ENCODE results near the gene PTPRD.

The PTPRD gene

GRCh38 chr9:9855177-9856078 lies 757.4 kb downstream of the PTPRD start:
- DNase-seq = no peak

- DNase-seq = no peak
Measured at GRCh38 chr9:9847750-9848149, 765.1 kb downstream of the PTPRD start.

- DNase-seq = no peak
Measured at GRCh38 chr9:9846557-9846956, 766.2 kb downstream of the PTPRD start.

- DNase-seq = no peak
Measured at GRCh38 chr9:9820436-9820835, 792.4 kb downstream of the PTPRD start.

GRCh38 chr9:9819886-9820285 lies 792.9 kb downstream of the PTPRD start:
- DNase-seq = no peak

GRCh38 chr9:9817176-9817575 lies 795.6 kb downstream of the PTPRD start:
- no peak for DNase-seq

- no peak for DNase-seq
Measured at GRCh38 chr9:9804109-9804508, 808.7 kb downstream of the PTPRD start.

GRCh38 chr9:9799287-9799686 lies 813.5 kb downstream of the PTPRD start:
- no peak for DNase-seq

- DNase-seq = no peak
Measured at GRCh38 chr9:9792144-9792857, 820.5 kb downstream of the PTPRD start.

- DNase-seq = peak in 2 of 3 experiments; percentile 5 to 44
Measured at GRCh38 chr9:9791611-9792010, 821.2 kb downstream of the PTPRD start.

GRCh38 chr9:9790216-9790872 lies 822.5 kb downstream of the PTPRD start:
- DNase-seq = peak; percentile 62 to 87 (median 80)

- no peak for DNase-seq
Measured at GRCh38 chr9:9783711-9784110, 829.1 kb downstream of the PTPRD start.

- no peak for DNase-seq
Measured at GRCh38 chr9:9783211-9783610, 829.6 kb downstream of the PTPRD start.

GRCh38 chr9:9778293-9778692 lies 834.5 kb downstream of the PTPRD start:
- DNase-seq = no peak

GRCh38 chr9:9774471-9774870 lies 838.3 kb downstream of the PTPRD start:
- DNase-seq = no peak

GRCh38 chr9:9771314-9771713 lies 841.5 kb downstream of the PTPRD start:
- no peak for DNase-seq

- no peak for DNase-seq
Measured at GRCh38 chr9:9764821-9765220, 848.0 kb downstream of the PTPRD start.

- no peak for DNase-seq
Measured at GRCh38 chr9:9754186-9754585, 858.6 kb downstream of the PTPRD start.

GRCh38 chr9:9753266-9753665 lies 859.5 kb downstream of the PTPRD start:
- peak in 2 of 3 experiments; percentile 8 to 56 for DNase-seq

GRCh38 chr9:9752722-9753121 lies 860.1 kb downstream of the PTPRD start:
- no peak for DNase-seq

- no peak for DNase-seq
Measured at GRCh38 chr9:9751996-9752395, 860.8 kb downstream of the PTPRD start.

GRCh38 chr9:9750719-9751118 lies 862.1 kb downstream of the PTPRD start:
- no peak for DNase-seq

GRCh38 chr9:9749591-9749990 lies 863.2 kb downstream of the PTPRD start:
- no peak for DNase-seq

- DNase-seq = no peak
Measured at GRCh38 chr9:9747787-9748186, 865.0 kb downstream of the PTPRD start.
